MM.1S (cell line): ENCODE data around the gene PON1.

Source experiments
- DNase-seq: peaks from one replicate; pipeline ENCODE4 v3.0.0-alpha.2; 2015
- H2AFZ ChIP-seq: fragments of 300-600 bp; sonication (generic); 2 replicates; pipeline ENCODE4 v1.6.0; 2016; ENCODE audit warnings: antibody characterized with exemption, low read length
- H3F3A ChIP-seq: fragments of 300-600 bp; sonication (generic); 2 replicates; pipeline ENCODE4 v1.6.1; 2016; ENCODE audit warnings: mild to moderate bottlenecking, antibody characterized with exemption, low read length, moderate library complexity, mixed read lengths; ENCODE audit not compliant: insufficient read depth
- H3K27ac ChIP-seq: fragments of 300-600 bp; sonication (generic); 2 replicates; pipeline ENCODE4 v1.5.1; 2016; ENCODE audit warnings: mild to moderate bottlenecking, low read length
- H3K27me3 ChIP-seq: fragments of 300-600 bp; sonication (generic); replicated peaks from 2 replicates; pipeline ENCODE4 v1.6.0; 2016; ENCODE audit warnings: low read length; ENCODE audit not compliant: insufficient read depth
- H3K36me3 ChIP-seq: fragments of 300-600 bp; sonication (generic); replicated peaks from 2 replicates; pipeline ENCODE4 v1.6.1; 2016; ENCODE audit warnings: mild to moderate bottlenecking, low read length, mixed read lengths; ENCODE audit not compliant: insufficient read depth
- H3K4me1 ChIP-seq: fragments of 300-600 bp; sonication (generic); 2 replicates; pipeline ENCODE4 v1.6.1; 2016; ENCODE audit warnings: low read length, mixed read lengths
- H3K4me2 ChIP-seq: fragments of 300-600 bp; sonication (generic); 2 replicates; pipeline ENCODE4 v1.6.0; 2016; ENCODE audit warnings: low read depth, low read length
- H3K4me3 ChIP-seq: fragments of 300-600 bp; sonication (generic); 2 replicates; pipeline ENCODE4 v1.5.1; 2016; ENCODE audit warnings: low read length, mixed read lengths
- H3K79me2 ChIP-seq: fragments of 300-600 bp; sonication (generic); 2 replicates; pipeline ENCODE4 v1.6.1; 2016; ENCODE audit warnings: mixed run types, low read length, mixed read lengths
- H3K9ac ChIP-seq: fragments of 300-600 bp; sonication (generic); 2 replicates; pipeline ENCODE4 v1.6.1; 2016; ENCODE audit warnings: low read length, mixed read lengths
- H3K9me2 ChIP-seq: fragments of 300-600 bp; sonication (generic); replicated peaks from 2 replicates; pipeline ENCODE4 v1.6.1; 2016; ENCODE audit warnings: mild to moderate bottlenecking, low read length, mixed read lengths; ENCODE audit not compliant: insufficient read depth
- H3K9me3 ChIP-seq: fragments of 300-600 bp; sonication (generic); replicated peaks from 2 replicates; pipeline ENCODE4 v1.6.1; 2016; ENCODE audit warnings: mild to moderate bottlenecking, low read length, mixed read lengths; ENCODE audit not compliant: insufficient read depth
- H4K20me1 ChIP-seq: fragments of 300-600 bp; sonication (generic); 2 replicates; pipeline ENCODE4 v1.6.1; 2016; ENCODE audit warnings: mild to moderate bottlenecking, low read length, moderate library complexity, mixed read lengths; ENCODE audit not compliant: insufficient read depth
- CTCF ChIP-seq: fragments of 300-600 bp; sonication (generic); IDR thresholded peaks from 2 replicates; pipeline ENCODE4 v1.5.1; 2016; ENCODE audit warnings: antibody characterized with exemption, low read length, mixed read lengths
- EZH2 ChIP-seq: fragments of 300-600 bp; sonication (generic); optimal IDR thresholded peaks from 2 replicates; pipeline ENCODE3; 2017; ENCODE audit warnings: low read depth, mild to moderate bottlenecking, antibody characterized with exemption, low read length, mixed read lengths
- EZH2phosphoT487 ChIP-seq: fragments of 300-600 bp; sonication (generic); IDR thresholded peaks from 2 replicates; pipeline ENCODE4 v1.6.1; 2018; ENCODE audit warnings: antibody characterized with exemption, low read length

The PON1 gene

GRCh38 chr7:95320651-95321050 lies 3.7 kb downstream of the PON1 start:
- no peaks in the 10 kb centered on the region for H3K36me3 ChIP-seq

GRCh38 chr7:95319570-95319969 lies 4.8 kb downstream of the PON1 start:
- no peak overlapping the region for H2AFZ ChIP-seq
- no peaks in the 10 kb centered on the region for H3K9me3 ChIP-seq
- H3K4me3 ChIP-seq = no peak overlapping the region
- H3K79me2 ChIP-seq = no peaks in the 10 kb centered on the region
- no peaks in the 10 kb centered on the region for H3K9me2 ChIP-seq
- no peak for DNase-seq
- no peak overlapping the region for H3K27ac ChIP-seq
- peaks cover 7% of the 10 kb centered on the region for H3K4me1 ChIP-seq
- no peak for TF ChIP-seq EZH2
- TF ChIP-seq CTCF = no peak
- no peak for TF ChIP-seq EZH2phosphoT487
- H3K36me3 ChIP-seq = no peaks in the 10 kb centered on the region
- no peaks in the 10 kb centered on the region for H3K27me3 ChIP-seq
- H3K4me2 ChIP-seq = no peak overlapping the region
- H4K20me1 ChIP-seq = no peaks in the 10 kb centered on the region
- peaks cover 5% of the 10 kb centered on the region; the same call in 1 of the 2 replicates for H3F3A ChIP-seq
- H3K9ac ChIP-seq = no peak overlapping the region

More at GRCh38 chr7:95320651-95321050, 3.7 kb downstream of the PON1 start:
- H2AFZ ChIP-seq = no peak overlapping the region
- DNase-seq = no peak
- H4K20me1 ChIP-seq = no peaks in the 10 kb centered on the region
- H3K27ac ChIP-seq = no peak overlapping the region
- H3K79me2 ChIP-seq = no peaks in the 10 kb centered on the region
- TF ChIP-seq CTCF (no peak), EZH2phosphoT487 (no peak), EZH2 (no peak)
- no peak overlapping the region for H3K9ac ChIP-seq
- 0 out of 2 replicates have a peak, but pooled peaks cover 5% of the 10 kb centered on the region for H3K27me3 ChIP-seq
- H3K4me2 ChIP-seq = no peak overlapping the region
- H3F3A ChIP-seq = peaks cover 5% of the 10 kb centered on the region; the same call in 1 of the 2 replicates
- H3K9me2 ChIP-seq = no peaks in the 10 kb centered on the region
- H3K9me3 ChIP-seq = no peaks in the 10 kb centered on the region
- H3K4me3 ChIP-seq = no peak overlapping the region
- peaks cover 13% of the 10 kb centered on the region for H3K4me1 ChIP-seq

GRCh38 chr7:95318501-95319100 lies 5.7 kb downstream of the PON1 start:
- no peaks in the 10 kb centered on the region for H3K27me3 ChIP-seq

More at GRCh38 chr7:95318501-95319100, 5.7 kb downstream of the PON1 start:
- no peak for DNase-seq
- H3K36me3 ChIP-seq = no peaks in the 10 kb centered on the region
- no peak overlapping the region for H2AFZ ChIP-seq
- no peaks in the 10 kb centered on the region for H3K9me3 ChIP-seq
- no peak overlapping the region for H3K27ac ChIP-seq
- H3K9me2 ChIP-seq = no peaks in the 10 kb centered on the region
- no peak overlapping the region for H3K4me3 ChIP-seq
- H3K9ac ChIP-seq = no peak overlapping the region
- no peaks in the 10 kb centered on the region for H3K4me1 ChIP-seq
- H3F3A ChIP-seq = peaks cover 5% of the 10 kb centered on the region; the same call in 1 of the 2 replicates
- H3K4me2 ChIP-seq = no peak overlapping the region
- no peak for TF ChIP-seq CTCF
- TF ChIP-seq EZH2phosphoT487 = no peak
- TF ChIP-seq EZH2 = no peak
- H3K79me2 ChIP-seq = no peaks in the 10 kb centered on the region
- H4K20me1 ChIP-seq = no peaks in the 10 kb centered on the region
